Measurements from ENCODE around the gene TBCD. TPM values are rescaled to one million over a fixed set of nuclear protein-coding genes. Genes with fewer than 3 reads are reported as not detected.

The TBCD gene
- total RNA-seq, 1 experiment from 2014 or later, result 90.7 TPM

GRCh38 chr17:82856361-82856760, 104.5 kb downstream of the TBCD start:
- DNase-seq, result no peak
- Mint-ChIP-seq H3K36me3 (ENCODE audit: insufficient read depth, unreplicated experiment) (peaks cover 29% of the 10 kb centered on the region), H3K27me3 (ENCODE audit: unreplicated experiment) (no peaks in the 10 kb centered on the region), H3K9me3 (ENCODE audit: low read depth, unreplicated experiment) (no peaks in the 10 kb centered on the region), H3K4me1 (ENCODE audit: low read depth, unreplicated experiment) (peaks cover 28% of the 10 kb centered on the region), H3K27ac (ENCODE audit: unreplicated experiment) (no peak overlapping the region), H3K4me3 (ENCODE audit: low read depth, unreplicated experiment) (no peak overlapping the region)
- TF ChIP-seq CTCF (IDR thresholded peaks at IDR 0.05; ENCODE audit: unreplicated experiment), result no peak
- CTCF ChIA-PET, result no interaction called here
- BruUV-seq (replicated peaks), result no TSS peak
- intact Hi-C loops (cut with micrococcal nuclease; ENCODE audit: unreplicated experiment), result no loop called here

GRCh38 chr17:82858376-82859126, 106.7 kb downstream of the TBCD start:
- H3K27me3 Mint-ChIP-seq (ENCODE audit: unreplicated experiment), result no peaks in the 10 kb centered on the region
- H3K27ac Mint-ChIP-seq (ENCODE audit: unreplicated experiment), result peak overlapping the region; percentile 41
- peak; percentile 74 for DNase-seq
- H3K9me3 Mint-ChIP-seq (ENCODE audit: low read depth, unreplicated experiment), result no peaks in the 10 kb centered on the region
- H3K4me1 Mint-ChIP-seq (ENCODE audit: low read depth, unreplicated experiment), result peaks cover 28% of the 10 kb centered on the region
- no TSS peak for BruUV-seq (replicated peaks)
- intact Hi-C loops (cut with micrococcal nuclease; ENCODE audit: unreplicated experiment), result no loop called here
- H3K4me3 Mint-ChIP-seq (ENCODE audit: low read depth, unreplicated experiment), result peak overlapping the region; percentile 15
- TF ChIP-seq CTCF (IDR thresholded peaks at IDR 0.05; ENCODE audit: unreplicated experiment), result no peak
- H3K36me3 Mint-ChIP-seq (ENCODE audit: insufficient read depth, unreplicated experiment), result peaks cover 29% of the 10 kb centered on the region
- CTCF ChIA-PET, result interaction anchor here (0.6 to 1.6 kb wide), 3 partner anchors 31 to 66 kb away, joined by 3 to 4 read pairs (median 3); no protein-coding TSS in a partner anchor

GRCh38 chr17:82859431-82860403, 107.9 kb downstream of the TBCD start:
- DNase-seq, result peak; percentile 81
- TSS peak; percentile 91 for BruUV-seq (replicated peaks)
- peak overlapping the region; percentile 55 for H3K4me3 Mint-ChIP-seq (ENCODE audit: low read depth, unreplicated experiment)

More at GRCh38 chr17:82859431-82860403, 107.9 kb downstream of the TBCD start:
- intact Hi-C loops (cut with micrococcal nuclease; ENCODE audit: unreplicated experiment), result no loop called here
- CTCF ChIA-PET, result interaction anchor here (0.6 to 1.6 kb wide), 3 partner anchors 30 to 46 kb away, joined by 3 to 5 read pairs (median 4); no protein-coding TSS in a partner anchor
- Mint-ChIP-seq H3K4me1 (ENCODE audit: low read depth, unreplicated experiment) (peaks cover 28% of the 10 kb centered on the region), H3K27me3 (ENCODE audit: unreplicated experiment) (no peaks in the 10 kb centered on the region), H3K9me3 (ENCODE audit: low read depth, unreplicated experiment) (no peaks in the 10 kb centered on the region), H3K27ac (ENCODE audit: unreplicated experiment) (peak overlapping the region; percentile 62), H3K36me3 (ENCODE audit: insufficient read depth, unreplicated experiment) (peaks cover 29% of the 10 kb centered on the region)
- TF ChIP-seq CTCF (IDR thresholded peaks at IDR 0.05; ENCODE audit: unreplicated experiment), result no peak
